HUES48 (cell line): Measurements from ENCODE around the gene HEPACAM.

Experiments used
- H3K27ac ChIP-seq: one replicate; pipeline ENCODE4 v1.7.0; 2013; ENCODE audit warnings: low read depth, low read length, inconsistent platforms
- H3K27me3 ChIP-seq: 2 replicates; pipeline ENCODE4 v1.6.1; 2013; ENCODE audit warnings: mild to moderate bottlenecking, low read length; ENCODE audit not compliant: control insufficient read depth, insufficient read depth
- H3K36me3 ChIP-seq: 2 replicates; pipeline ENCODE4 v1.6.1; 2013; ENCODE audit warnings: low read length; ENCODE audit not compliant: control insufficient read depth, insufficient read depth
- H3K4me1 ChIP-seq: 2 replicates; pipeline ENCODE4 v1.6.1; 2013; ENCODE audit warnings: mild to moderate bottlenecking, low read length; ENCODE audit not compliant: control insufficient read depth, insufficient read depth
- H3K4me3 ChIP-seq: 2 replicates; pipeline ENCODE4 v1.5.1; 2013; ENCODE audit warnings: mild to moderate bottlenecking, low read depth, low read length
- H3K9ac ChIP-seq: 2 replicates; pipeline ENCODE4 v1.6.1; 2013; ENCODE audit warnings: mild to moderate bottlenecking, low read depth, low read length, moderate library complexity
- H3K9me3 ChIP-seq: 2 replicates; pipeline ENCODE4 v1.6.1; 2013; ENCODE audit warnings: low read length; ENCODE audit not compliant: control insufficient read depth, insufficient read depth

Gene HEPACAM

GRCh38 chr11:124892146-124892545 is 43.7 kb downstream of the HEPACAM start:
- Histone ChIP-seq H3K4me3 (no peak overlapping the region), H3K27me3 (no peaks in the 10 kb centered on the region; the same call in 1 of the 2 replicates), H3K27ac (no peak overlapping the region), H3K36me3 (no peaks in the 10 kb centered on the region), H3K9ac (no peak overlapping the region), H3K9me3 (no peaks in the 10 kb centered on the region), H3K4me1 (no peaks in the 10 kb centered on the region)

GRCh38 chr11:124891373-124891861 is 44.4 kb downstream of the HEPACAM start:
- H3K9me3 ChIP-seq: no peaks in the 10 kb centered on the region
- H3K36me3 ChIP-seq: no peaks in the 10 kb centered on the region
- no peak overlapping the region for H3K9ac ChIP-seq
- no peak overlapping the region for H3K4me3 ChIP-seq
- H3K27ac ChIP-seq: no peak overlapping the region
- H3K27me3 ChIP-seq: no peaks in the 10 kb centered on the region; the same call in 1 of the 2 replicates
- H3K4me1 ChIP-seq: no peaks in the 10 kb centered on the region

- Histone ChIP-seq H3K9me3 (no peaks in the 10 kb centered on the region), H3K36me3 (no peaks in the 10 kb centered on the region), H3K4me3 (no peak overlapping the region), H3K4me1 (no peaks in the 10 kb centered on the region), H3K27ac (no peak overlapping the region), H3K9ac (no peak overlapping the region), H3K27me3 (no peaks in the 10 kb centered on the region; the same call in 1 of the 2 replicates)
Observed at GRCh38 chr11:124890683-124891372, 45.0 kb downstream of the HEPACAM start.

- Histone ChIP-seq H3K9ac (no peak overlapping the region), H3K27ac (no peak overlapping the region), H3K9me3 (no peaks in the 10 kb centered on the region), H3K36me3 (no peaks in the 10 kb centered on the region), H3K4me3 (no peak overlapping the region), H3K27me3 (no peaks in the 10 kb centered on the region; the same call in 1 of the 2 replicates), H3K4me1 (no peaks in the 10 kb centered on the region)
Observed at GRCh38 chr11:124890151-124890550, 45.7 kb downstream of the HEPACAM start.

GRCh38 chr11:124889191-124890091 is 46.4 kb downstream of the HEPACAM start:
- Histone ChIP-seq H3K36me3 (no peaks in the 10 kb centered on the region), H3K9ac (no peak overlapping the region), H3K9me3 (no peaks in the 10 kb centered on the region), H3K27ac (no peak overlapping the region), H3K27me3 (no peaks in the 10 kb centered on the region; the same call in 1 of the 2 replicates), H3K4me1 (no peaks in the 10 kb centered on the region), H3K4me3 (no peak overlapping the region)

- Histone ChIP-seq H3K27ac (no peak overlapping the region), H3K4me3 (no peak overlapping the region), H3K27me3 (no peaks in the 10 kb centered on the region; the same call in 1 of the 2 replicates), H3K9ac (no peak overlapping the region), H3K9me3 (no peaks in the 10 kb centered on the region), H3K4me1 (no peaks in the 10 kb centered on the region), H3K36me3 (no peaks in the 10 kb centered on the region)
Observed at GRCh38 chr11:124887667-124888013, 48.2 kb downstream of the HEPACAM start.

- H3K9ac ChIP-seq: no peak overlapping the region
- no peak overlapping the region for H3K27ac ChIP-seq
- no peaks in the 10 kb centered on the region for H3K9me3 ChIP-seq
- H3K4me1 ChIP-seq: no peaks in the 10 kb centered on the region
- no peaks in the 10 kb centered on the region for H3K36me3 ChIP-seq
- no peaks in the 10 kb centered on the region; the same call in 1 of the 2 replicates for H3K27me3 ChIP-seq
- H3K4me3 ChIP-seq: no peak overlapping the region
Observed at GRCh38 chr11:124886978-124887666, 48.7 kb downstream of the HEPACAM start.

GRCh38 chr11:124886476-124886875 is 49.4 kb downstream of the HEPACAM start:
- no peaks in the 10 kb centered on the region for H3K4me1 ChIP-seq
- H3K9ac ChIP-seq: no peak overlapping the region
- H3K27ac ChIP-seq: no peak overlapping the region
- H3K27me3 ChIP-seq: no peaks in the 10 kb centered on the region; the same call in 1 of the 2 replicates
- H3K9me3 ChIP-seq: no peaks in the 10 kb centered on the region
- no peaks in the 10 kb centered on the region for H3K36me3 ChIP-seq
- H3K4me3 ChIP-seq: no peak overlapping the region

GRCh38 chr11:124884869-124885479 is 50.9 kb downstream of the HEPACAM start:
- Histone ChIP-seq H3K9me3 (no peaks in the 10 kb centered on the region), H3K4me3 (no peak overlapping the region), H3K4me1 (no peaks in the 10 kb centered on the region), H3K27me3 (no peaks in the 10 kb centered on the region; the same call in 1 of the 2 replicates), H3K27ac (no peak overlapping the region), H3K9ac (no peak overlapping the region), H3K36me3 (no peaks in the 10 kb centered on the region)

- H3K9ac ChIP-seq: no peak overlapping the region
- H3K27ac ChIP-seq: no peak overlapping the region
- no peak overlapping the region for H3K4me3 ChIP-seq
- H3K36me3 ChIP-seq: no peaks in the 10 kb centered on the region
- no peaks in the 10 kb centered on the region; the same call in 1 of the 2 replicates for H3K27me3 ChIP-seq
- no peaks in the 10 kb centered on the region for H3K9me3 ChIP-seq
- H3K4me1 ChIP-seq: no peaks in the 10 kb centered on the region
Observed at GRCh38 chr11:124884340-124884739, 51.5 kb downstream of the HEPACAM start.
